Vein endothelial cell (primary cell): ENCODE measurements around the gene PCDHGB2. TPM values are rescaled to one million over a fixed set of nuclear protein-coding genes. Genes with fewer than 3 reads are reported as not detected.

Experiments
- total RNA-seq: library from RNA; depleted of rRNA; stranded (reverse); fragments of >200 nt; gene quantifications from 2 replicates; pipeline ENCODE4 v1.2.3, GENCODE V29; 2012

Gene PCDHGB2
- total RNA-seq, 1 donor = 3.2 TPM

DNA sequence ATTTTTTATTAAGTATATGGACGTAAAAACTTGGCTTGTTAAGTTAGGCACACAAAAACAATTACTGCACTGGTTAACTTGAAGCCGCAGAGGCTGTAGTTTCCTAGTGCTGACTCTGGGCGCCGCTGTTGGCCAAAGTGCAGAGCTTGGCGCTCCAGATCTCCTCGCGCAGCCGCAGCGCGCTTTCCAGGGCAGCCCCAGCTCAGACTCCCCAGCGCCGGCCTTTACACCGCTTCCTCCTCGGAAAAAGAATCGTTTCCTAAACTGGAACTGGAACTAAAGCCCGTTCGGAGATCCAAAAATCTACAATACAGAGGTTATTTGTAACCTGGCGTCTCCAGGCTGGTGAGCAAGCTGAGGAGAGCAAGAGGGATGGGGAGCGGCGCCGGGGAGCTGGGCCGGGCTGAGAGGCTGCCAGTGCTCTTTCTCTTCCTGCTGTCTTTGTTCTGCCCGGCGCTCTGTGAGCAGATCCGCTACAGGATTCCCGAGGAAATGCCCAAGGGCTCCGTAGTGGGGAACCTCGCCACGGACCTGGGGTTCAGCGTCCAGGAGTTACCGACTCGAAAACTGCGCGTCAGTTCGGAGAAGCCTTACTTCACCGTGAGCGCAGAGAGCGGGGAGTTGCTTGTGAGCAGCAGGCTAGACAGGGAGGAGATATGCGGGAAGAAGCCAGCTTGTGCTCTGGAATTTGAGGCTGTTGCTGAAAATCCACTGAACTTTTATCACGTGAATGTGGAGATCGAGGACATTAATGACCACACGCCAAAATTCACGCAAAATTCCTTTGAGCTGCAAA is 38.2 kb downstream of the PCDHGB2 start, which contains the start of gene PCDHGB5:
Gene PCDHGB5 (plus strand): TSS at position 192 of the 796 bp plus-strand sequence. CDS start 181 bp downstream, at position 373.

DNA sequence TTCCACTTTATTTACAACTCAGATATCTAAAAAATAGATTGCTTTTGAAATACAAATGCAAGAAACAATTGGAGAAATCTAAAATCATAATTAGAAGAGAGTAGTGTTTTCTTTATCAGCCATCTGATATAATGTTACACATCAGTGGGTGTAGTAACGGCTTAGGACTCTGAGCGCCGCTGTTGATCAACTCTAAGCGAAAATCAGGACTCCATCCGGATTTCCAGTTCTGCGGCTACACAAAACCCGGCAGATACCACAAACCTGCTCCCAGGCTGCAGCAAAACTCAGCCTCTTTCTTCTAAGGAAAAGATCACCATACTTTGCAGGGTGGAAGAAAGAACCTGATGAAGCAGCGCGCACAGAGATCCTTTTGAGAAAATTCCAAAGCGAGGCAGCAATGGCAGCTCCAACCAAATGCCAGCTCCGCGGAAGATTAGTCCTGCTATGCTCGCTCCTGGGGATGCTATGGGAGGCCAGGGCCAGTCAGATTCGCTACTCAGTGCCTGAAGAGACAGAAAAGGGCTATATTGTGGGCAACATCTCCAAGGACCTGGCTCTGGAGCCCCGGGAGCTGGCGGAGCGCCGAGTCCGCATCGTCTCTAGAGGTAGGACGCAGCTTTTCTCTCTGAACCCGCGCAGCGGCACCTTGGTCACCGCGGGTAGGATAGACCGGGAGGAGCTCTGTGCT is 42.9 kb downstream of the PCDHGB2 start, which contains the start of gene PCDHGA9:
Gene PCDHGA9 (plus strand): TSS at position 226 of the 691 bp plus-strand sequence. CDS start 175 bp downstream, at position 401.

DNA sequence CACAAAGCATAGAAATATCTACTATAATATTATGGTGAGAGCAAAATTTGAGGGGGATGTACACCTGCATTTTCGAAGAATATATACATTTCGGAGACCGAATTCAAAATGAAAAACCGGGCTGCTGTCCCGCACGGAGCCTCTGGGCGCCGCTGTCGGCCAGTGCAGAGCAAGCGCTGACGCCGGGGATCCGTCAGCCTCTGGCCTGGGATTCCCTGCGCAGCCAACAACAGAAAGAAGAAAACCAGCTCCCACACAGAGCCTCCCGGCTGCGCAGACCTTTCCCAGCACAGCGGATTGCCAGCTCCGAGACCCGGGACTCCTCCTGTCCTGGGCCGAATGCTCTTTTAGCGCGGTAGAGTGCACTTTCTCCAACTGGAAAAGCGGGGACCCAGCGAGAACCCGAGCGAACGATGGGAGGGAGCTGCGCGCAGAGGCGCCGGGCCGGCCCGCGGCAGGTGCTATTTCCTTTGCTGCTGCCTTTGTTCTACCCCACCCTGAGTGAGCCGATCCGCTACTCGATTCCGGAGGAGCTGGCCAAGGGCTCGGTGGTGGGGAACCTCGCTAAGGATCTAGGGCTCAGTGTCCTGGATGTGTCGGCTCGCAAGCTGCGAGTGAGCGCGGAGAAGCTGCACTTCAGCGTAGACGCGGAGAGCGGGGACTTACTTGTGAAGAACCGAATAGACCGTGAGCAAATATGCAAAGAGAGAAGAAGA is 48.2 kb downstream of the PCDHGB2 start, which contains the start of gene PCDHGB6:
Gene PCDHGB6 (plus strand): TSS at position 232 of the 716 bp plus-strand sequence. CDS start 182 bp downstream, at position 414.

Other genes with a start within 250 kb of the PCDHGB2 start
- 0.19 and 0.33 TPM in 2 replicates for gene PCDHB4, start 238.2 kb upstream of the PCDHGB2 start, total RNA-seq
- gene PCDHB5, start 224.8 kb upstream of the PCDHGB2 start, total RNA-seq = 0.98 and 1.3 TPM in 2 replicates
- gene PCDHB6, start 209.9 kb upstream of the PCDHGB2 start, total RNA-seq = under 0.01 and 0.19 TPM in 2 replicates
- 0.57 and 0.98 TPM in 2 replicates for gene PCDHB7, start 187.3 kb upstream of the PCDHGB2 start, total RNA-seq
- 0.29 and 1.3 TPM in 2 replicates for gene PCDHB8, start 182.2 kb upstream of the PCDHGB2 start, total RNA-seq
- 0.65 and 0.86 TPM in 2 replicates for gene PCDHB16, start 177.6 kb upstream of the PCDHGB2 start, total RNA-seq
- gene PCDHB9, start 172.8 kb upstream of the PCDHGB2 start, total RNA-seq = 0.38 and 0.65 TPM in 2 replicates
- 1.1 and 1.3 TPM in 2 replicates for gene PCDHB10, start 167.6 kb upstream of the PCDHGB2 start, total RNA-seq
- 0.57 and 0.65 TPM in 2 replicates for gene PCDHB11, start 160.4 kb upstream of the PCDHGB2 start, total RNA-seq
- gene PCDHB12, start 151.3 kb upstream of the PCDHGB2 start, total RNA-seq = 0.76 and 0.98 TPM in 2 replicates
- gene PCDHB13, start 146.1 kb upstream of the PCDHGB2 start, total RNA-seq = 1.3 and 2.6 TPM in 2 replicates
- 0.98 and 1.2 TPM in 2 replicates for gene PCDHB14, start 136.7 kb upstream of the PCDHGB2 start, total RNA-seq
- 0.98 and 1.1 TPM in 2 replicates for gene PCDHB15, start 114.6 kb upstream of the PCDHGB2 start, total RNA-seq
- 0.48 TPM in 1 of 2 replicates, not detected in the other for gene SLC25A2, start 55.9 kb upstream of the PCDHGB2 start, total RNA-seq
- 46.4 and 51.5 TPM in 2 replicates for gene TAF7, start 39.2 kb upstream of the PCDHGB2 start, total RNA-seq
- gene PCDHGA1, start 29.5 kb upstream of the PCDHGB2 start, total RNA-seq = 0.65 and 0.67 TPM in 2 replicates
- 1.6 and 2.9 TPM in 2 replicates for gene PCDHGA2, start 21.2 kb upstream of the PCDHGB2 start, total RNA-seq
- gene PCDHGA3, start 16.2 kb upstream of the PCDHGB2 start, total RNA-seq = 0.86 and 1.3 TPM in 2 replicates
- gene PCDHGB1, start 9.9 kb upstream of the PCDHGB2 start, total RNA-seq = 0.96 and 2.3 TPM in 2 replicates
- 6.3 and 9.1 TPM in 2 replicates for gene PCDHGA4, start 5.0 kb upstream of the PCDHGB2 start, total RNA-seq
- 1.5 and 1.6 TPM in 2 replicates for gene PCDHGA5, start 4.2 kb downstream of the PCDHGB2 start, total RNA-seq
- gene PCDHGB3, start 10.2 kb downstream of the PCDHGB2 start, total RNA-seq = 6.5 and 8.8 TPM in 2 replicates
- 6.0 and 7.2 TPM in 2 replicates for gene PCDHGA6, start 13.9 kb downstream of the PCDHGB2 start, total RNA-seq
- gene PCDHGA7, start 22.7 kb downstream of the PCDHGB2 start, total RNA-seq = 3.0 and 4.6 TPM in 2 replicates
- gene PCDHGB4, start 27.7 kb downstream of the PCDHGB2 start, total RNA-seq = 15.0 and 15.2 TPM in 2 replicates
- gene PCDHGA8, start 32.6 kb downstream of the PCDHGB2 start, total RNA-seq = 2.0 and 2.9 TPM in 2 replicates
- gene PCDHGB5, start 38.0 kb downstream of the PCDHGB2 start, total RNA-seq = 22.4 and 26.1 TPM in 2 replicates
- 5.6 and 6.1 TPM in 2 replicates for gene PCDHGA9, start 42.8 kb downstream of the PCDHGB2 start, total RNA-seq
- 4.3 and 6.2 TPM in 2 replicates for gene PCDHGB6, start 48.0 kb downstream of the PCDHGB2 start, total RNA-seq
- gene PCDHGA10, start 53.0 kb downstream of the PCDHGB2 start, total RNA-seq = 8.8 and 9.6 TPM in 2 replicates
- 10.9 and 15.7 TPM in 2 replicates for gene PCDHGB7, start 57.7 kb downstream of the PCDHGB2 start, total RNA-seq
- gene PCDHGA11, start 61.1 kb downstream of the PCDHGB2 start, total RNA-seq = 11.4 and 12.4 TPM in 2 replicates
- gene PCDHGA12, start 70.5 kb downstream of the PCDHGB2 start, total RNA-seq = 6.9 and 12.0 TPM in 2 replicates
- 17.0 and 20.5 TPM in 2 replicates for gene PCDHGC3, start 116.0 kb downstream of the PCDHGB2 start, total RNA-seq
- 2.2 and 2.3 TPM in 2 replicates for gene PCDHGC4, start 125.0 kb downstream of the PCDHGB2 start, total RNA-seq
- gene PCDHGC5, start 129.1 kb downstream of the PCDHGB2 start, total RNA-seq = 1.3 and 1.4 TPM in 2 replicates